Activated naive CD8-positive, alpha-beta T cell treated with anti-CD3 and anti-CD28 coated beads for 36 hours (primary cell): Measurements from ENCODE around the gene FOXJ2. TPM values are rescaled to one million over a fixed set of nuclear protein-coding genes. Genes with fewer than 3 reads are reported as not detected.

ENCODE experiments used
- DNase-seq: peaks from one replicate; pipeline ENCODE4 v3.0.0; 2021
- H3K27ac Mint-ChIP-seq: one replicate; pipeline ENCODE4 v1.8.0; 2022; ENCODE audit warnings: mild to moderate bottlenecking, moderate library complexity, mixed read lengths
- H3K27me3 Mint-ChIP-seq: one replicate; pipeline ENCODE4 v1.8.0; 2022; ENCODE audit warnings: mild to moderate bottlenecking, mixed read lengths
- H3K36me3 Mint-ChIP-seq: one replicate; pipeline ENCODE4 v1.8.0; 2021; ENCODE audit warnings: mild to moderate bottlenecking, mixed read lengths
- H3K4me1 Mint-ChIP-seq: one replicate; pipeline ENCODE4 v1.8.0; 2021; ENCODE audit warnings: mixed read lengths
- H3K4me3 Mint-ChIP-seq: one replicate; pipeline ENCODE4 v1.8.0; 2022; ENCODE audit warnings: mild to moderate bottlenecking, moderate library complexity, mixed read lengths
- H3K9me3 Mint-ChIP-seq: one replicate; pipeline ENCODE4 v1.8.0; 2022; ENCODE audit warnings: mixed read lengths
- total RNA-seq, 2 experiments: library from RNA; stranded (reverse); gene quantifications; one replicate each; pipeline ENCODE4 v1.2.3, GENCODE V29; 2021

Gene FOXJ2
- total RNA-seq, 2 experiments from 2014 or later: 15.5 to 15.9 TPM

DNA sequence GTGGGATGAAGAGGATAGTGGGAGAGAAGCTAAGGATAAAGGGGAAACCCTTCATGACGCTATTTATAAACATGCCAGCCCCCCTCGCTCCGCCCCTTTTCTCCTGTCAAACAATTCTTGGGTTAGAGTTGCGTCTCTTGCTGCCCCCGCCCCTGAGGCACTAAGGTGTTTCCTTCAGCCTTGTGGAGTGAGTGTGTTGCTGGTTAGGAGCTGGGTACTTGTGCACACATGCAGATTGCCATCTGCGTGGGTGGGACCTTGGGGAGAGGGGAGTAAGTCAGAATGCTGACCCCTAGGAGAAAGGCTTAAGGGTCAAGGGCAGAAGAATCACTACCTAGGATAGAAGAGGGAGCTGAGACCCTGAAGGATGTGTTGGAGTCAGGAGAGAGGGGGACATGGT is 5.4 kb downstream of the FOXJ2 start:
- Mint-ChIP-seq H3K27me3 (no peaks in the 10 kb centered on the region), H3K36me3 (peaks cover 13% of the 10 kb centered on the region), H3K4me3 (peak overlapping the region; percentile 38), H3K4me1 (peaks cover 55% of the 10 kb centered on the region), H3K9me3 (no peaks in the 10 kb centered on the region), H3K27ac (peak overlapping the region; percentile 1)
- no peak for DNase-seq

DNA sequence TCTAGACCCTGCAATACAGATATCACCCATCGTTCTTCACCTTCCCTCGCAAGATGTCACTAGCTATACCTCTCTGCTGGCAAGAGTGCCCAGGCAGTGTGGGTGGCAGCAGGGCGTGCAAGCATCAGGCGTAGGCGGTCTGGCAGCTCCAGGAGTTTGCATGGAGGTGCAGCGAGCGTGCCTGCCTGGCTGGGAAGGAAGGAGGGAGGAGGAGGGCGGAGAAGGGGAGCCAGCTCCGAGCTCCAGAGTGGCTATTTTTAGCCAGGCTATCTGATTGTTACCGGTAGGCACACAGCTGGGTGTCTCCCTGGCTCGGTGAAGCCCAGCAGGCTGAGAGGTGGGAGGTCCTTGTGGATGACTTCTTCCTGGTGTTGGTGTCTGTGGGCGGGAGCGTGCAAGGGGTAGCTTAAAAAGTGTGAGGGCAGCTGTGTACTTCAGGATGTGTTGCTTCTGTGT is 6.2 kb downstream of the FOXJ2 start:
- H3K4me1 Mint-ChIP-seq: peaks cover 53% of the 10 kb centered on the region
- H3K4me3 Mint-ChIP-seq: peak overlapping the region; percentile 30
- peaks cover 13% of the 10 kb centered on the region for H3K36me3 Mint-ChIP-seq
- H3K9me3 Mint-ChIP-seq: no peaks in the 10 kb centered on the region
- peak; percentile 45 for DNase-seq
- no peaks in the 10 kb centered on the region for H3K27me3 Mint-ChIP-seq
- H3K27ac Mint-ChIP-seq: no peak overlapping the region

DNA sequence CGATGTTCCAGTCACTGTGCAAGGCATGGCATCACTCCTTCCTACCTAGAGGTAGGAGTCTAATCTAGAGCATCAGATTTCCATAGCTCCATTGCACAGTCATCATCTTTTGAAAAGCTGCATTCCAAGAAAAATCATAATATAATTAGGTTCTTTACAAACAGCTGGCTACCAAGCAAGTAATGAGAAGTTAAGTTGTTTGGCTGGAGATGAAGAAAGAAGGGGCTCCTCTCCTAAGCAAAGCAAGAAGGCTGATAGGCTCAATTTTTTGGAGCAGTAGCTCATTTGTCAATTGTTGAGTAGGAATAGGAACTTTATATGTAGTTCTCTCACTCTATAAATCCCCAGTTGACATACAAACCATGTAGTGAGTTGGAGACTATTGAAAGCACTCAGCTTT is 8.3 kb downstream of the FOXJ2 start:
- no peaks in the 10 kb centered on the region for H3K27me3 Mint-ChIP-seq
- peaks cover 17% of the 10 kb centered on the region for H3K36me3 Mint-ChIP-seq
- DNase-seq: no peak
- no peaks in the 10 kb centered on the region for H3K9me3 Mint-ChIP-seq
- H3K4me1 Mint-ChIP-seq: peaks cover 32% of the 10 kb centered on the region
- H3K4me3 Mint-ChIP-seq: no peak overlapping the region
- H3K27ac Mint-ChIP-seq: no peak overlapping the region

DNA sequence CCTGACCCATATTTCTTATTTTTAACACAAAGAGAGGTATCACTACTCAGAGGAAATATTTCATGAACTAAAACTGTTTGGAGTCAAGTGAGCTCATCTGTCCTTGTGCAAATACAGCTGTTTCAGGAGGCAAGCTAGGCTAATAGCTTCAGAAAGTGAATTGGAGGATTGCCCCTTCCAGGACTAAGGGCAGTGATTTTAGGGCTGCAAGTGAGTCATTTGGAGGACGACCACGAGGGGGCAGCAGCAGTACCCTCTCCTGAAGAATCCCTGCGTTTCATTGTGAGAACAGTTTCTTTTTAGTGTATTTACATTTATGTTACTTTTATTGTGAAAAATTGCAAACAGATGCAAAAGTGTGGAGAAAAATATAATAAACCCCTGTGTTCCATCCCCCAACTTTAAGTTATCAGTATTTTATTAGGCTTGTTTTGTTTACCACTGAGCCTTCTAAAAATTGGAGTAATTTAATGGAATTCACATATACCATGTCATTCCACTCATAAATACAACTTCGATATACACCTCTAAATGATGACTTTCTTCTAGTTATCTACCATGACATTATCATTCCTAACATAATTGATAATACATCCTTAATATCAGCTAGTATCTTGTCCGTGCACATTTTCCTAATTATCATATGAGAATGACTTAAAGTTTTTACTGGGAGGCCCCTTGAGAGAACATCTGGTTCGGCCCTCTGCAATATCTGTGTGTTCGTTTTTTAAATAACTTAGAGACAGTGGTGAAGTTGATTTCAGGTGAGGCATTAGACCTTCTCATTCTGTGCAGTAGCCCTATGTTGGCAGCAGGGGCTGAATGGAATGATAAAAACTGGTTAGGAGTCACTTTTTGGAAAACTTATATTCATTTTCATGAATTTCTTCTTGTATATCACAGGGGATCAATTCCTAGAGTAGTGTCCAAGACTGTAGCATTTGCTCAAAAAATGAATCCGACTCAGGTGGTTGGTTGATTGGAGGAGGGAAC is 13.7 kb downstream of the FOXJ2 start:
- H3K36me3 Mint-ChIP-seq: peaks cover 27% of the 10 kb centered on the region
- no peak overlapping the region for H3K27ac Mint-ChIP-seq
- peak; percentile 71 for DNase-seq
- H3K4me3 Mint-ChIP-seq: no peak overlapping the region
- H3K27me3 Mint-ChIP-seq: no peaks in the 10 kb centered on the region
- no peaks in the 10 kb centered on the region for H3K9me3 Mint-ChIP-seq
- peaks cover 9% of the 10 kb centered on the region for H3K4me1 Mint-ChIP-seq

DNA sequence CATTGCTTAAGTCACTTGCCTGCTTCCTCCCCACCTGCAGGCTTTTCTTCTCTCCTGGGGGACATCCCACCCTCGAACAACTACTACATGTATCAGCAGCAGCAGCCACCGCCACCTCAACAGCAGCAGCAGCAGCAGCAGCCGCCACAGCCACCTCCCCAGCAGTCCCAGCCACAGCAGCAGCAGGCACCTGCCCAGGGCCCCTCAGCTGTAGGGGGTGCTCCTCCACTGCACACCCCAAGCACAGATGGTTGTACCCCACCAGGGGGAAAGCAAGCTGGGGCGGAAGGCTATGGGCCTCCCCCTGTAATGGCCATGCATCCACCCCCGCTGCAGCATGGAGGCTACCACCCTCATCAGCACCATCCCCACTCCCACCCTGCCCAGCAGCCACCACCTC is 15.3 kb downstream of the FOXJ2 start:
- H3K36me3 Mint-ChIP-seq: peaks cover 29% of the 10 kb centered on the region

DNA sequence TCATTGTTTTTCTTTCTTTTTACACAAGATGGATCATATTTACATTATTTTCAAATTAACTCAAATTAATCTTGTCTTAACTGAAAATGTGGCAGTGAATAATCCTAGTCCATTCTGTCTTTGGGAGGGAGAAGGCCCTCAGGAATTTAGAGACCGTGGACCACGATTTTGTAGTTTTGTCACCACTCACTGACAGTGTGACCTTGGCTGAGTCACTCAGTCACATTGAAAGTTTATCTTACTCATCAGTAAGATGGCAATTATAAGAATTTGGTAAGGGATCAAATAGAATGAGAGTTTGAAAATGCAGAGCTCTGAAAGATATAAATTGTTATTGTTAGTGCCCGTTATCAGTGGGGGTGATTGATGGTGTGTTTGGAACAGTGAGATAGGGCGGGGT is 16.4 kb downstream of the FOXJ2 start:
- Mint-ChIP-seq H3K9me3 (no peaks in the 10 kb centered on the region), H3K4me3 (no peak overlapping the region), H3K27ac (no peak overlapping the region), H3K27me3 (no peaks in the 10 kb centered on the region), H3K4me1 (peaks cover 9% of the 10 kb centered on the region), H3K36me3 (peaks cover 27% of the 10 kb centered on the region)
- no peak for DNase-seq

More for the DNA sequence above, 15.3 kb downstream of the FOXJ2 start:
- DNase-seq: no peak
- H3K27ac Mint-ChIP-seq: no peak overlapping the region
- H3K4me1 Mint-ChIP-seq: peaks cover 9% of the 10 kb centered on the region
- H3K9me3 Mint-ChIP-seq: no peaks in the 10 kb centered on the region
- H3K27me3 Mint-ChIP-seq: no peaks in the 10 kb centered on the region
- H3K4me3 Mint-ChIP-seq: no peak overlapping the region

DNA sequence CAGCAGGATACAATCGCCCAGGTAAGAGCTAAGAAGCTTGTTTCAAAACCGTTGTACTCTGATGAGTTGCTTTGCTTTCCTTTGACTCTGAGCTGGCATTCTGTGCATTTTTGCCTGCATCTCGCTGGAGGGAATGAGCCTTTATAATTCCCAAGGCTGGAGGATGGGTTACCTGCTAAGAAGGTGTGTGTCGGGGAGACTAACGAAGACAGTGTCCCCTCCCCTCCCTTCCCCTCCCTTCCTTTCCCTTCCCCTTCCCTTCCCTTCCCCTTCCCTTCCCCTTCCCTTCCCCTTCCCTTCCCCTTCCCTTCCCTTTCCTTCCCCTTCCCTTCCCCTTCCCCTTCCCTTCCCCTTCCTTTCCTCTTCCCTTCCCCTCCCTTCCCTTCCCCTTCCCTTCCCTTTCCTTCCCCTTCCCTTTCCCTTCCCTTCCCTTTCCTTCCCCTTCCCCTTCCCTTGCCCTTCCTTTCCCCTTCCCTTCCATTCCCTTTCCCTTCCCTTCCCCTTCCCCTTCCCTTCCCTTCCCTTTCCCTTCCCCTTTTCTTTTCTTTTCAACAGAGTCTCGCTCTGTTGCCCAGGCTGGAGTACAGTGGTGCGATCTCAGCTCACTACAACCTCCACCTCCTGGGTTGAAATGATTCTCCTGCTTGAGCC is 18.2 kb downstream of the FOXJ2 start:
- H3K27ac Mint-ChIP-seq: no peak overlapping the region
- H3K4me3 Mint-ChIP-seq: no peak overlapping the region
- no peaks in the 10 kb centered on the region for H3K9me3 Mint-ChIP-seq
- H3K4me1 Mint-ChIP-seq: peaks cover 9% of the 10 kb centered on the region
- DNase-seq: no peak
- peaks cover 28% of the 10 kb centered on the region for H3K36me3 Mint-ChIP-seq
- H3K27me3 Mint-ChIP-seq: no peaks in the 10 kb centered on the region

DNA sequence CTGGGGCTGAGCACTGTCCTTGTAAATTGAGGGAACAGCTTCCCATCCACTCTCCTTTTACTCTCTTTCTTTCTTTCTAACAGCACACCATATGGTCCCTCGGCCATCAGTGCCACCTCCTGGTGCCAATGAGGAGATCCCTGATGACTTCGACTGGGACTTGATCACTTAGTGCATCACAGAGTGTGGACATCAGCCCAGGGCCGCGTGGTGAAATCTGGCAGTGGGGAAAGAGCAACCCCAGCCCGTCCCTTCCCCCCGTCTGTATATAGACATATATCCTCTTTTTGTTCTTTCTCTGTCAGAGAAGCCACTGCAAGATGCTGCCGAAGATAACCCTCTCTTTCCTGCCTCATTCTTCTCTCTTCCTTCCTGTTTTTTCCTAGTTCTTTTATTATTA is 20.2 kb downstream of the FOXJ2 start:
- no peaks in the 10 kb centered on the region for H3K9me3 Mint-ChIP-seq
- DNase-seq: no peak
- no peaks in the 10 kb centered on the region for H3K27me3 Mint-ChIP-seq
- H3K27ac Mint-ChIP-seq: no peak overlapping the region
- peaks cover 9% of the 10 kb centered on the region for H3K4me1 Mint-ChIP-seq
- H3K4me3 Mint-ChIP-seq: no peak overlapping the region
- peaks cover 21% of the 10 kb centered on the region for H3K36me3 Mint-ChIP-seq

DNA sequence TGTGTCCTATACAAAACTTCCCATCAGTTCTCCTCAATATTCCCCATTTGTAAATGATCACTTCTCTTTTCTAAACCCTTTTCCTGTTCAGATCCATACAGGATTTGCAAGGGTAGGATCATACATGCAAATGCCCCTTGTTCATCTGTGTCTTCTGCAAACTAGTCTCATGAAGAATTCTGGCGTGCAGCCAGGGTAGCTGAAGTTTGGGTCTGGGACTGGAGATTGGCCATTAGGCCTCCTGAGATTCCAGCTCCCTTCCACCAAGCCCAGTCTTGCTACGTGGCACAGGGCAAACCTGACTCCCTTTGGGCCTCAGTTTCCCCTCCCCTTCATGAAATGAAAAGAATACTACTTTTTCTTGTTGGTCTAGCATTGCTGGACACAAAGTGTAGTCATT is 22.3 kb downstream of the FOXJ2 start:
- H3K36me3 Mint-ChIP-seq: peaks cover 14% of the 10 kb centered on the region
- H3K27me3 Mint-ChIP-seq: no peaks in the 10 kb centered on the region
- no peak overlapping the region for H3K27ac Mint-ChIP-seq
- no peaks in the 10 kb centered on the region for H3K9me3 Mint-ChIP-seq
- DNase-seq: no peak
- no peak overlapping the region for H3K4me3 Mint-ChIP-seq
- H3K4me1 Mint-ChIP-seq: peaks cover 16% of the 10 kb centered on the region

DNA sequence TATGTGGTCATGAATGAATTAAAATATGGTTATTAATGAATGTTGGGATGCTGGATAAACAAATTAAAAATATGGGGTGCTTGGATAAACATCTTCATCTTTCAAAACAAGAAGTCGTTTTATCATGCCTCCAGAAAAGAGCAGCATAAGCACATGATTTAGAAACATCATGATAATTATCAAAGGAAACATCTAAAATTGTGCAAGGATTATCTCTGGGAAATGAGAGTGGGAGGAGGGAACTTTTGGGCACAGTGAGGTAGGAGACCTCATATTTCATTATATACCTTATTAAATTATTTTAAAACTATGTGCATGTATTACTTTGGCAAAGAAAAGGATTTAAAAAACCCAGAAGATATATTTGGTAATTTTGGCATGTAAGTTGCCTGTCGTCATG is 24.8 kb downstream of the FOXJ2 start:
- no peak overlapping the region for H3K4me3 Mint-ChIP-seq
- peaks cover 16% of the 10 kb centered on the region for H3K4me1 Mint-ChIP-seq
- no peaks in the 10 kb centered on the region for H3K27me3 Mint-ChIP-seq
- no peak overlapping the region for H3K27ac Mint-ChIP-seq
- DNase-seq: no peak
- no peaks in the 10 kb centered on the region for H3K9me3 Mint-ChIP-seq
- H3K36me3 Mint-ChIP-seq: peaks cover 10% of the 10 kb centered on the region

DNA sequence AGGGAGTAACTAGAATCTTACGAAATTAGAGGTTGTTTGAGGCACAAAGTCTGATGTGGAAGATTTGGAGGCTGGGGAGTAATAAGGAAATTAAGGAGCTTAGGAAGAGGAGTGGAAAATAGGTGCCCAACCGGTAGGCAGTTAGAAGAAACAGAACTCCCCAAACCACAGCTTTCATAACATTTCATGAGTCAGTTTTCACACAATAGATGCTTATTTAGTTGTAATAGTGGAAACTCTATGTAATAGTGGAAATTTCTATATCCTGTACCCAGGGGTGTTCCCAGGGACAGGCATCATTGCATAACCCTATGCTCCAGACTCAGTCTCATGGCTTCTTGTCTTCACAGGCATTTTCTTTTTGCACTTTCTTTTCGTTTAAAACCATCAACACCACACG is 25.3 kb downstream of the FOXJ2 start:
- no peaks in the 10 kb centered on the region for H3K27me3 Mint-ChIP-seq
- peaks cover 16% of the 10 kb centered on the region for H3K4me1 Mint-ChIP-seq
- no peak for DNase-seq
- H3K4me3 Mint-ChIP-seq: no peak overlapping the region
- H3K27ac Mint-ChIP-seq: peak overlapping the region; percentile 54
- peaks cover 6% of the 10 kb centered on the region for H3K36me3 Mint-ChIP-seq
- H3K9me3 Mint-ChIP-seq: no peaks in the 10 kb centered on the region

DNA sequence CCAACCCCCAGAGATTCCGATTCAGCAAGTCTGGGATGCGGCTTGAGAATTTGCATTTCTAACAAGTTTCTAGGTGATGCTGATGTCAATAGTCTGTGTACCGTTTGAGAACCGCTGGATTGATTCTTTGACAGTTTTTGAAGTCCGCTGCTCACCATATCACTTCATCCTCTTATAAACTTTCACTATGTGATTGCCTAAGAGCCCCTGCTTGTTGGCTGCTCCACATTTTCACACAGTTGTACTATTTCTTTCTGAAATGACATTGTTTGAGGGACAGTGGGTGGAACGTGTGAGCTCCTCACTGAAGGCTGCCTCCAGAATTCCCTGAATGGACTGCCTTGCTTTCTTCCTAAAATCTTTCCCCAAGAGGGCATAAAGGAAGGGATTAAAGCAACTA is 26.0 kb downstream of the FOXJ2 start:
- DNase-seq: no peak
- Mint-ChIP-seq H3K36me3 (peaks cover 6% of the 10 kb centered on the region), H3K27ac (no peak overlapping the region), H3K9me3 (no peaks in the 10 kb centered on the region), H3K4me1 (peaks cover 16% of the 10 kb centered on the region), H3K4me3 (no peak overlapping the region), H3K27me3 (no peaks in the 10 kb centered on the region)

DNA sequence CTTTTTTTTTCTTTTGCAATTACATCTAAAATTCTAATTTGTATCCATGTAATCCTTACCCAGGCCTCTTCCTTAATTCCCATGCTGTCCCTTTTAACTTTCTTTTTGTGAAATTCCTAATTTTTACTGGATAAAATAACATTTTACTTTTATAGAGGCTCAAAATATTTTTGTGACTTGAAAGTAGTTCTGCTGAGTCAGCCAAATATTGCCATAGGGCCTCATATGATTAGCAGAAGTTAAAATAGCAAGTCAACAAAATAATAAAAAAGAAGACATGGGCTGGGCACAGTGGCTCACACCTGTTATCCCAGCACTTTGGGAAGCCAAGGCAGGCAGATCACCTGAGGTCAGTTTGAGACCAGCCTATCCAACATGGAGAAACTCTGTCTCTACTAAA is 31.6 kb downstream of the FOXJ2 start:
- DNase-seq: no peak
- Mint-ChIP-seq H3K27me3 (no peaks in the 10 kb centered on the region), H3K36me3 (no peaks in the 10 kb centered on the region), H3K4me3 (no peak overlapping the region), H3K4me1 (peaks cover 25% of the 10 kb centered on the region), H3K9me3 (no peaks in the 10 kb centered on the region), H3K27ac (no peak overlapping the region)

DNA sequence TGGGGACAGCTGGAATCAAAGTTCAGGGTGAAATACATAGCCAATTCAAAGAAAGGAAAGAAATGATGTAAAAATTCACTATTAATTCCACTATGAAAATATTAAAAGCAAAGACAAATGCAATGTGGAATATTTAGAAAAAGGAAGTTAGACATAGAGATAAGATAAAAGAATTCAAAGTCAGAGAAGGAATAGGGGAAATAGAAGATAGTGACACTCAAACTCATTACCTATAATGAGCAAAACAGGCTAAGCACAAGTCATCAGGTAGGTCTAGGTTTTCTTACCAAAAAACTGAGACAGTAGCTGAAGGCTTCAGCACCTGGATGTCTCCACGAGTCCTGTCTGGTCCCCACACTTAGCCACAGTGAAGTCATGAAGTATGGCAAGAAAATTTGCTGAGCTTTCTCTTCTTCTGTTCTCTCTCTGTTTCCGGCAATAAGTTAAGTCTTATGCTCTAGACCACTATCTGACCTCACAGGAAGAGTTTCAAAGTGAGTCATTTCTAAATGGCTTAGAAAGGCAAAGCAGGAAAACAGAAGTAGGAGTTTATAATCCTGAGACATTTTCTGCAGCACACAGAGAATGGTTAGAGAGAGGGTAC is 33.6 kb downstream of the FOXJ2 start, which contains the start of gene C3AR1:
C3AR1 (minus strand) TSS at position 369 of the 604 bp plus-strand sequence. CDS start 6,174 bp downstream, outside the sequence.
- H3K9me3 Mint-ChIP-seq: no peaks in the 10 kb centered on the region
- H3K27ac Mint-ChIP-seq: peak within 1 kb of the TSS; percentile 80
- H3K4me1 Mint-ChIP-seq: peaks cover 31% of the 10 kb centered on the region
- H3K4me3 Mint-ChIP-seq: peak within 1 kb of the TSS; percentile 47
- no peaks in the 10 kb centered on the region for H3K27me3 Mint-ChIP-seq
- H3K36me3 Mint-ChIP-seq: no peaks in the 10 kb centered on the region
- DNase-seq: no peak

DNA sequence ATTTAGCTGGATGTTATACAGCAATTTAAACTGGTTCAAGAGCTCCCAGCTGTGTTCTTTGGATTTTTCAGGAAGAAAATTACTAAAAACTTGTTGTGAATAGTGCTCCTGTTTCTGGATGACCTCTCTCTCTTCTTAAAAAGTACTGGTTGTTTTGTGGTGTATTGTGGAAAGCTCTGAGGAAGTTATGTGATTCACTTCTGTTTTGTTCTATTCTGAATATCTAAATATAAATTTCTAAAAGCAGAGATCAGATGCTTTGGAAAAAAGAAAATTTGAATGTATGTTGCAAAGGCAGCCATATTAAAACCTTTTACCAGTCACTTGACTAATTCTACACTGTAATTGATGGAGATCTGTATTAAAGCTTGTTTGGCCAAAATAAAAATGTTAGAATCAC is 37.1 kb downstream of the FOXJ2 start:
- no peaks in the 10 kb centered on the region for H3K27me3 Mint-ChIP-seq
- no peak overlapping the region for H3K27ac Mint-ChIP-seq
- no peak overlapping the region for H3K4me3 Mint-ChIP-seq
- no peak for DNase-seq
- H3K9me3 Mint-ChIP-seq: no peaks in the 10 kb centered on the region
- H3K36me3 Mint-ChIP-seq: no peaks in the 10 kb centered on the region
- peaks cover 31% of the 10 kb centered on the region for H3K4me1 Mint-ChIP-seq
